Gastroesophageal sphincter (tissue), 3 donors: ENCODE data around the gene CENPN.

Source experiments
- CTCF ChIP-seq, 4 experiments: fragments of 200-600 bp in 2 of 4; fragments of 450-650 bp in 2 of 4; sonication (generic) in 1 of 4; IDR thresholded peaks; one replicate each; pipeline ENCODE4 v1.5.1; 2017 to 2019; ENCODE audit warnings: antibody characterized with exemption in 4 of 4, mild to moderate bottlenecking in 2 of 4, moderate library complexity in 2 of 4
- EP300 ChIP-seq: sonication (generic); formaldehyde crosslinking; IDR thresholded peaks from one replicate; pipeline ENCODE4 v1.6.1; 2017; ENCODE audit warnings: antibody characterized with exemption, mild to moderate bottlenecking
- POLR2A ChIP-seq, 2 donors: fragments of 450-650 bp; IDR thresholded peaks; one replicate each; pipeline ENCODE4 v1.6.1; 2017; ENCODE audit warnings: antibody characterized with exemption in 2 of 2, mild to moderate bottlenecking in 2 of 2, moderate library complexity in 1 of 2
- POLR2AphosphoS5 ChIP-seq: sonication (generic); formaldehyde crosslinking; IDR thresholded peaks from one replicate; pipeline ENCODE4 v1.6.1; 2017; ENCODE audit warnings: antibody characterized with exemption

- TF ChIP-seq POLR2AphosphoS5, result no peak
- TF ChIP-seq POLR2A (IDR thresholded peaks at IDR 0.05), result no peak
- TF ChIP-seq CTCF (IDR thresholded peaks at IDR 0.05), result no peak
- TF ChIP-seq EP300, result no peak
Measured at GRCh38 chr16:81053761-81054160, 46.7 kb downstream of the CENPN start.
